ENCODE data around the gene C14orf132.

Gene C14orf132

GRCh38 chr14:96105089-96105925 lies 66.1 kb downstream of the C14orf132 start:
- POLR2A ChIA-PET = no interaction called here
- TF ChIP-seq, protein P1, sequence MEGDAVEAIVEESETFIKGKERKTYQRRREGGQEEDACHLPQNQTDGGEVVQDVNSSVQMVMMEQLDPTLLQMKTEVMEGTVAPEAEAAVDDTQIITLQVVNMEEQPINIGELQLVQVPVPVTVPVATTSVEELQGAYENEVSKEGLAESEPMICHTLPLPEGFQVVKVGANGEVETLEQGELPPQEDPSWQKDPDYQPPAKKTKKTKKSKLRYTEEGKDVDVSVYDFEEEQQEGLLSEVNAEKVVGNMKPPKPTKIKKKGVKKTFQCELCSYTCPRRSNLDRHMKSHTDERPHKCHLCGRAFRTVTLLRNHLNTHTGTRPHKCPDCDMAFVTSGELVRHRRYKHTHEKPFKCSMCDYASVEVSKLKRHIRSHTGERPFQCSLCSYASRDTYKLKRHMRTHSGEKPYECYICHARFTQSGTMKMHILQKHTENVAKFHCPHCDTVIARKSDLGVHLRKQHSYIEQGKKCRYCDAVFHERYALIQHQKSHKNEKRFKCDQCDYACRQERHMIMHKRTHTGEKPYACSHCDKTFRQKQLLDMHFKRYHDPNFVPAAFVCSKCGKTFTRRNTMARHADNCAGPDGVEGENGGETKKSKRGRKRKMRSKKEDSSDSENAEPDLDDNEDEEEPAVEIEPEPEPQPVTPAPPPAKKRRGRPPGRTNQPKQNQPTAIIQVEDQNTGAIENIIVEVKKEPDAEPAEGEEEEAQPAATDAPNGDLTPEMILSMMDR (IDR thresholded peaks at IDR 0.05; ENCODE audit: insufficient read depth, low read length, missing control alignments) = no peak
- CTCF ChIA-PET = interaction anchor here (0.7 to 22.4 kb wide), 10 partner anchors 9 to 318 kb away, joined by 3 to 746 read pairs (median 4); no protein-coding TSS in a partner anchor
- no peak for DNase-seq (ENCODE audit: low read depth, low spot score)
- no peak overlapping the region for H3K4me3 ChIP-seq (ENCODE audit: low read depth, low read length)

GRCh38 chr14:96105926-96106441 lies 66.8 kb downstream of the C14orf132 start:
- POLR2A ChIA-PET = no interaction called here
- DNase-seq (ENCODE audit: low read depth, low spot score) = no peak
- TF ChIP-seq, protein P1 (IDR thresholded peaks at IDR 0.05; ENCODE audit: insufficient read depth, low read length, missing control alignments) = no peak
- CTCF ChIA-PET = interaction anchor here (0.9 to 22.4 kb wide), 10 partner anchors 8 to 318 kb away, joined by 3 to 746 read pairs (median 5); no protein-coding TSS in a partner anchor
- H3K4me3 ChIP-seq (ENCODE audit: low read depth, low read length) = no peak overlapping the region

- ChIA-PET POLR2A (no interaction called here), CTCF (interaction anchor here (0.9 to 22.4 kb wide), 7 partner anchors 11 to 173 kb away, joined by 3 to 746 read pairs (median 5); no protein-coding TSS in a partner anchor)
- TF ChIP-seq, protein P1 (IDR thresholded peaks at IDR 0.05; ENCODE audit: insufficient read depth, low read length, missing control alignments) = no peak
- no peak overlapping the region for H3K4me3 ChIP-seq (ENCODE audit: low read depth, low read length)
- DNase-seq (ENCODE audit: low read depth, low spot score) = no peak
Observed at GRCh38 chr14:96106891-96107290, 67.7 kb downstream of the C14orf132 start.

DNA sequence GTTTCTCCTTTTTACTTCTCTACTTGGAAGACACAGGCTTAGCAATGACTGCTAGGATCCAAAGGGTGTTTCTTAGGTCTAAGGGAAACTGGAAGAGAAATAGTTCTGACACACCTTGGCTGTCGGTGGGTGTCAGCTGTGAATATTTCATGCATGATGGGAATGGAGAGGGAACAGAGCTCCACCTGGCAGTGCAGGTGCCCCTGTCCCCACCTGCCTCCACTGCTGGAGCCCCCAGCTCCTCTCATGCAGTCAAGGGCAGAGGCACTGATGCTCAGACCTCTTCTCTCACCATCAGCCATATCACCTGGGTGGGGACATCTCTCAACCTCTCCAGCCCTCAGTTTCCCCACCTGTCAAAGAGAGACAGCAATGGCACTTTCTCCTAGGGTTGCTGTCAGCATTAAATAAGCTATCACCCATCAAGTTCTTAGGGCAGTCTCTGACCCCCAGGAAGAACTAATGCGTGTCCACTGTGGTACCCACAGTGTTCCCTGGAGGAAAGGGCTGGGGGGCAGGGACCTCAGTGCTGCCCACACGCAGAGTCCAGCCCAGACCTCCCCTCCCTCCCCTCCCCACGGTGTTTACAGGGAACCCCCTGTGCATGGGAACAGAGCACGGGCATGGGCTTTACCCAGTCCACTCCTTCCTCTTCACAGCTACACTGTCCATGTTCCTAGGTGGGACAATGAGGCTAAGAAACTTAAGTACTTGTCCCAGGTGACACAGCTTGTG lies 69.1 kb downstream of the C14orf132 start:
- H3K4me3 ChIP-seq (ENCODE audit: low read depth, low read length) = no peak overlapping the region
- POLR2A ChIA-PET = no interaction called here
- TF ChIP-seq, protein P1 (IDR thresholded peaks at IDR 0.05; ENCODE audit: insufficient read depth, low read length, missing control alignments) = no peak
- DNase-seq (ENCODE audit: low read depth, low spot score) = no peak
- CTCF ChIA-PET = interaction anchor here (1.3 to 22.4 kb wide), 4 partner anchors 9 to 171 kb away, joined by 3 to 746 read pairs (median 410); no protein-coding TSS in a partner anchor

DNA sequence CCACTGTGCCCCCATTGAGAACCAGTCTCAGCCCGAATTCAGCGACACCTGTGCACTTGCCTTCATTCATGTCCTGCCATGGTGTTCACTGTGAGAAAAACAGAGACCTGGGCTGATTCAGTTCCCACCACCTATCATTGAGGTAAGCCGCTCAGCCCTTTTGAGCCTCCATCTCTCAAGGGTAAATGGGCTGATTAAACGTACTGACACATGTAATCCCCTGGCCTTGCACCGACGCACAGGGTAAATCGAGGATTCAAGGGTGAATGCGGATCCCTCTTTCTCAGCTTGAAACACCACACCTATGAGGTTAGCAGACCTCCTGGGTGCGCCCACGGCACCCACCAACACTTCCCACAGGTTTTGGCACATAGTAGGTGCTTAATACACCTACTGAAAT lies 69.7 kb downstream of the C14orf132 start:
- ChIA-PET CTCF (interaction anchor here (1.3 to 16.8 kb wide), 3 partner anchors 9 to 171 kb away, joined by 3 to 746 read pairs (median 111); no protein-coding TSS in a partner anchor), POLR2A (no interaction called here)
- TF ChIP-seq, protein P1 (IDR thresholded peaks at IDR 0.05; ENCODE audit: insufficient read depth, low read length, missing control alignments) = no peak
- DNase-seq (ENCODE audit: low read depth, low spot score) = no peak
- H3K4me3 ChIP-seq (ENCODE audit: low read depth, low read length) = no peak overlapping the region
